Panc1 (cell line): ENCODE data around the gene ATXN10. TPM values are rescaled to one million over a fixed set of nuclear protein-coding genes. Genes with fewer than 3 reads are reported as not detected.

ENCODE experiments used
- ATAC-seq: fragments of 200-7000 bp; cut with Tn5 transposase; 2 replicates; pipeline ENCODE4 v1.9.1; 2020; ENCODE audit warnings: mild to moderate bottlenecking, moderate library complexity
- BruUV-seq: library from RNA; stranded (reverse); fragments of 400-500 nt; replicated peaks from 2 replicates; lab custom pipeline; 2021; lab: Mats Ljungman, UMichigan
- CTCF ChIA-PET: fragments of 300-600 bp; sonication (Branson Sonifier 250); formaldehyde crosslinking; loops from one replicate; lab custom pipeline; 2022; ENCODE audit warnings: antibody characterized with exemption; lab: Charles Lee
- POLR2A ChIA-PET: fragments of 300-600 bp; sonication (Branson Sonifier 250); formaldehyde crosslinking; loops from one replicate; lab custom pipeline; 2022; ENCODE audit warnings: antibody characterized with exemption; lab: Charles Lee
- DNase-seq: peaks from one replicate; pipeline ENCODE4 v3.0.0-alpha.2; 2010; ENCODE audit warnings: low read depth, low spot score
- H3K27ac ChIP-seq: 2 replicates; pipeline ENCODE4 v1.5.1; 2011; ENCODE audit warnings: mild to moderate bottlenecking, low read length, inconsistent platforms
- H3K27me3 ChIP-seq: fragments of 200-500 bp; sonication (Bioruptor generic); 2 replicates; pipeline ENCODE4 v1.6.0; 2014; ENCODE audit warnings: low read length, inconsistent platforms; ENCODE audit not compliant: control insufficient read depth, insufficient read depth
- H3K36me3 ChIP-seq: fragments of 200-500 bp; sonication (Bioruptor generic); 2 replicates; pipeline ENCODE4 v1.5.1; 2014; ENCODE audit warnings: inconsistent platforms, mild to moderate bottlenecking, low read length, moderate library complexity; ENCODE audit not compliant: control insufficient read depth, insufficient read depth
- H3K4me1 ChIP-seq: 2 replicates; pipeline ENCODE4 v1.5.1; 2011; ENCODE audit warnings: inconsistent platforms, mild to moderate bottlenecking, low read length, moderate library complexity; ENCODE audit not compliant: control insufficient read depth, insufficient read depth
- H3K4me3 ChIP-seq, 2 experiments: 2 replicates each; pipeline ENCODE4 v1.5.1; 2011 to 2012; ENCODE audit warnings: low read depth in 2 of 2, low read length in 2 of 2, mild to moderate bottlenecking in 2 of 2, inconsistent platforms in 1 of 2, moderate library complexity in 1 of 2
- H3K9me3 ChIP-seq: fragments of 200-500 bp; sonication (Bioruptor generic); 2 replicates; pipeline ENCODE4 v1.5.1; 2014; ENCODE audit warnings: low read depth, mild to moderate bottlenecking, inconsistent platforms, low read length, moderate library complexity; ENCODE audit not compliant: control insufficient read depth, insufficient read depth
- CTCF ChIP-seq: fragments of 450-650 bp; IDR thresholded peaks from 2 replicates; pipeline ENCODE4 v1.5.1; 2017; ENCODE audit warnings: mild to moderate bottlenecking
- POLR2AphosphoS5 ChIP-seq: IDR thresholded peaks from 2 replicates; pipeline ENCODE4 v1.6.1; 2012; ENCODE audit warnings: mild to moderate bottlenecking, low read depth, low read length, moderate library complexity
- REST ChIP-seq, 2 experiments: IDR thresholded peaks; 2 replicates each; pipeline ENCODE4 v1.6.1; 2011 to 2012; ENCODE audit warnings: low read depth in 2 of 2, control low read depth in 1 of 2, low read length in 1 of 2, mild to moderate bottlenecking in 1 of 2, moderate library complexity in 1 of 2; ENCODE audit not compliant: insufficient read depth in 1 of 2
- SIN3A ChIP-seq: IDR thresholded peaks from 2 replicates; pipeline ENCODE4 v1.6.1; 2012; ENCODE audit warnings: low read depth, mild to moderate bottlenecking, low read length, moderate library complexity, borderline replicate concordance; ENCODE audit not compliant: insufficient read depth
- TCF7L2 ChIP-seq: IDR thresholded peaks from 2 replicates; pipeline ENCODE4 v1.6.1; 2011; ENCODE audit warnings: mild to moderate bottlenecking, low read depth, low read length, inconsistent platforms
- in situ Hi-C: cut with HindIII; loops from 2 replicates; pipeline ENCODE4 v1.10.0; 2016; ENCODE audit warnings: low sequenced_read_pairs, low pct_unique_long_range_greater_than_20kb
- intact Hi-C: fragments of 100-400 bp; cut with micrococcal nuclease; formaldehyde crosslinking; loops from one replicate; pipeline ENCODE4 v1.10.0; 2022; ENCODE audit not compliant: unreplicated experiment
- total RNA-seq: library from RNA; stranded (reverse); gene quantifications from one replicate; pipeline ENCODE4 v1.2.1, GENCODE V29; 2021; ENCODE audit not compliant: unreplicated experiment

The ATXN10 gene
- total RNA-seq, 1 experiment from 2014 or later: 184 TPM

DNA sequence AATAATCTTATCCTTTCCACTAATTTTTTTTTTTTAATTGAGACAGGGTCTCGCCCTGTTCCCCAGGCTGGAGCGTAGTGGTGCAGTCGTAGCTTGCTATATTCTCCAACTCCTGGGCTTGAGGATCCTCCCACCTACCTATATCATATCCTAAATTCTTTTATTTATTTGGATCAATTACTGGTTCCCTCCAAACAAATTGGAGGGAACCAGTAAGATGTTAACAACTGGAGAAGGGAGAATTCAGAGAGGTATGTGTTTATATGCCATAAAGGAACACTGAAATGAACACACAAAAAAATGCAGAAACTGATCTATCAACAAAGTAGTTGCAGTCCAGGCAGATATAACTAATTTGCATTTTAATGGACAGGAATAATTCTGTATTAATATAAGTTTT is 63.6 kb downstream of the ATXN10 start:
- no peak overlapping the region for H3K27ac ChIP-seq
- peaks cover 18% of the 10 kb centered on the region for H3K36me3 ChIP-seq
- in situ Hi-C loops: no loop called here
- POLR2A ChIA-PET: no interaction called here
- TF ChIP-seq CTCF (no peak), REST (IDR thresholded peaks at IDR 0.05; ENCODE audit: insufficient read depth in 1 of 2, low read depth in 2 of 2, low read length in 1 of 2) (no peak), POLR2AphosphoS5 (no peak), SIN3A (no peak), TCF7L2 (no peak)
- H3K9me3 ChIP-seq: no peaks in the 10 kb centered on the region
- BruUV-seq: no TSS peak
- intact Hi-C loops: no loop called here
- DNase-seq (no peak), ATAC-seq (no peak)
- CTCF ChIA-PET: no interaction called here
- H3K27me3 ChIP-seq: no peaks in the 10 kb centered on the region
- H3K4me3 ChIP-seq: no peak overlapping the region
- H3K4me1 ChIP-seq: peaks cover 3% of the 10 kb centered on the region; the same call in 1 of the 2 replicates

GRCh38 chr22:45738206-45738605 is 66.6 kb downstream of the ATXN10 start:
- POLR2A ChIA-PET: no interaction called here
- intact Hi-C loops (no loop called here), in situ Hi-C loops (no loop called here)
- no peak for DNase-seq
- ATAC-seq: no peak
- Histone ChIP-seq H3K9me3 (no peaks in the 10 kb centered on the region), H3K27me3 (no peaks in the 10 kb centered on the region), H3K4me1 (no peaks in the 10 kb centered on the region), H3K4me3 (no peak overlapping the region), H3K27ac (no peak overlapping the region), H3K36me3 (peaks cover 27% of the 10 kb centered on the region)
- CTCF ChIA-PET: no interaction called here
- BruUV-seq: no TSS peak
- TF ChIP-seq POLR2AphosphoS5: no peak
- no peak for TF ChIP-seq CTCF
- no peak for TF ChIP-seq SIN3A
- TF ChIP-seq TCF7L2: no peak
- no peak for TF ChIP-seq REST (IDR thresholded peaks at IDR 0.05; ENCODE audit: insufficient read depth in 1 of 2, low read depth in 2 of 2, low read length in 1 of 2)
